Measurements from ENCODE around the gene FNDC3B.

The FNDC3B gene

GRCh38 chr3:172280406-172281051 lies 241.2 kb downstream of the FNDC3B start:
- no peak for TF ChIP-seq CTCF (IDR thresholded peaks at IDR 0.05; ENCODE audit: low read depth, low read length, missing control alignments)
- no peak overlapping the region for H3K4me3 ChIP-seq (ENCODE audit: low read depth, low read length)
- in situ Hi-C loops (cut with HindIII; ENCODE audit: low sequenced_read_pairs): no loop called here
- DNase-seq (ENCODE audit: low read depth): peak; percentile 74

GRCh38 chr3:172281884-172282283 lies 242.5 kb downstream of the FNDC3B start:
- no peak for TF ChIP-seq CTCF (IDR thresholded peaks at IDR 0.05; ENCODE audit: low read depth, low read length, missing control alignments)
- in situ Hi-C loops (cut with HindIII; ENCODE audit: low sequenced_read_pairs): no loop called here
- H3K4me3 ChIP-seq (ENCODE audit: low read depth, low read length): no peak overlapping the region
- no peak for DNase-seq (ENCODE audit: low read depth)

- no peak for TF ChIP-seq CTCF (IDR thresholded peaks at IDR 0.05; ENCODE audit: low read depth, low read length, missing control alignments)
- no peak overlapping the region for H3K4me3 ChIP-seq (ENCODE audit: low read depth, low read length)
- DNase-seq (ENCODE audit: low read depth): no peak
- in situ Hi-C loops (cut with HindIII; ENCODE audit: low sequenced_read_pairs): no loop called here
Measured at GRCh38 chr3:172282850-172283249, 243.5 kb downstream of the FNDC3B start.

- no peak for TF ChIP-seq CTCF (IDR thresholded peaks at IDR 0.05; ENCODE audit: low read depth, low read length, missing control alignments)
- no peak for DNase-seq (ENCODE audit: low read depth)
- H3K4me3 ChIP-seq (ENCODE audit: low read depth, low read length): no peak overlapping the region
- in situ Hi-C loops (cut with HindIII; ENCODE audit: low sequenced_read_pairs): no loop called here
Measured at GRCh38 chr3:172283841-172284357, 244.5 kb downstream of the FNDC3B start.

- DNase-seq (ENCODE audit: low read depth): peak; percentile 33
- TF ChIP-seq CTCF (IDR thresholded peaks at IDR 0.05; ENCODE audit: low read depth, low read length, missing control alignments): no peak
- H3K4me3 ChIP-seq (ENCODE audit: low read depth, low read length): no peak overlapping the region
- in situ Hi-C loops (cut with HindIII; ENCODE audit: low sequenced_read_pairs): no loop called here
Measured at GRCh38 chr3:172285844-172286243, 246.5 kb downstream of the FNDC3B start.

- TF ChIP-seq CTCF (IDR thresholded peaks at IDR 0.05; ENCODE audit: low read depth, low read length, missing control alignments): no peak
- no peak for DNase-seq (ENCODE audit: low read depth)
- in situ Hi-C loops (cut with HindIII; ENCODE audit: low sequenced_read_pairs): no loop called here
- H3K4me3 ChIP-seq (ENCODE audit: low read depth, low read length): no peak overlapping the region
Measured at GRCh38 chr3:172286548-172287148, 247.3 kb downstream of the FNDC3B start.

All from astrocyte of the cerebellum (primary cell).